GM18519 (cell line): ENCODE data around the gene SEMA6C.

Experiments
- ATAC-seq: cut with Tn5 transposase; IDR thresholded peaks from one replicate; pipeline ENCODE4 v1.9.1; 2021; ENCODE audit warnings: mild to moderate bottlenecking, moderate library complexity; ENCODE audit not compliant: unreplicated experiment, low FRiP score

The SEMA6C gene

DNA sequence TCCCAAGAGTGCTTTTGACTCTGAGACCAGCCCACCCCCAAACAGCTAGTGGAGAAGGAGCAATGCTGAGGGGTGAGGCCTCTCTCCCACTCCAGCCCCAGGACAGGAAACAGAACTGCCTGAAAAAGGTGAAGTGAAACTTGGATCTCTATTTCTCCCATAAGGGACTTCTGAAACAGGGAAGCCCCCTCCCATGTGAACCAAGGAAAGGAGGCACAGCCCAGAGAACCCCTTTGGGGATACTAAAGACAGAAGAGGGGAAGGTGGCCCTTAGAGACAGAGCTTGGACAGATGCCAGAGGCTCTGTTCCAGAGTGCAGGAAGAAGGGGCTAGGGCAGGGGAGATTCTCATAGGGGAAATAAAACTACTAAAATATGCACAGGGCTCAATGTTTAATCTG is 12.9 kb upstream of the SEMA6C start:
- no peak for ATAC-seq

DNA sequence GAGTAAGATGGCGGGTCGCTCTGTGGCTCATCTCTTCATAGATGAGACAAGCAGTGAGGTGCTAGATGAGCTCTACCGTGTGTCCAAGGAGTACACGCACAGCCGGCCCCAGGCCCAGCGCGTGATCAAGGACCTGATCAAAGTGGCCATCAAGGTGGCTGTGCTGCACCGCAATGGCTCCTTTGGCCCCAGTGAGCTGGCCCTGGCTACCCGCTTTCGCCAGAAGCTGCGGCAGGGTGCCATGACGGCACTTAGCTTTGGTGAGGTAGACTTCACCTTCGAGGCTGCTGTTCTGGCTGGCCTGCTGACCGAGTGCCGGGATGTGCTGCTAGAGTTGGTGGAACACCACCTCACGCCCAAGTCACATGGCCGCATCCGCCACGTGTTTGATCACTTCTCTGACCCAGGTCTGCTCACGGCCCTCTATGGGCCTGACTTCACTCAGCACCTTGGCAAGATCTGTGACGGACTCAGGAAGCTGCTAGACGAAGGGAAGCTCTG is 12.4 kb upstream of the SEMA6C start:
- no peak for ATAC-seq

GRCh38 chr1:151158326-151158725 is 11.9 kb upstream of the SEMA6C start:
- no peak for ATAC-seq

GRCh38 chr1:151157067-151157531 is 10.7 kb upstream of the SEMA6C start:
- ATAC-seq: no peak

DNA sequence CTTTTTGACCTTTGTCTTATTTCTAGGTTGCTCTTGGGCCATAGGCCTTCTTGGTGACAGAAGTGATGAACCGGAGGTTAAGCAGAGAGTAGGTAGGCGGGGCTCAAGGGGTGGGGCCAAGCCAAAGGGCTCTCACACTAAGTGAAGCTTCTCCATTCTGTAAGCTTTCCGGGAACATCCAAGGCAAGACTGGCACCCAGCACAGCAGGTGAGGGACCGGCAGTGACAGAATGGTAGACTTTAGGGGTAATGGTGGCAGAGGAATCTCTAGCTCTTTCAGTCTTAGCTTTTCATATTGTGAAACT is 10.0 kb upstream of the SEMA6C start, which contains the start of gene TNFAIP8L2:
TNFAIP8L2 (plus strand) TSS at position 135 of the 305 bp plus-strand sequence. CDS start 2,049 bp downstream, outside the sequence.
- no peak for ATAC-seq

GRCh38 chr1:151147665-151148064 is 1.2 kb upstream of the SEMA6C start:
- ATAC-seq: no peak

GRCh38 chr1:151147132-151147503 is 687 bp upstream of the SEMA6C start:
- no peak for ATAC-seq

- ATAC-seq: no peak
Observed at GRCh38 chr1:151146072-151146411, 389 bp downstream of the SEMA6C start.

- no peak for ATAC-seq
Observed at GRCh38 chr1:151145304-151146071, 943 bp downstream of the SEMA6C start.

DNA sequence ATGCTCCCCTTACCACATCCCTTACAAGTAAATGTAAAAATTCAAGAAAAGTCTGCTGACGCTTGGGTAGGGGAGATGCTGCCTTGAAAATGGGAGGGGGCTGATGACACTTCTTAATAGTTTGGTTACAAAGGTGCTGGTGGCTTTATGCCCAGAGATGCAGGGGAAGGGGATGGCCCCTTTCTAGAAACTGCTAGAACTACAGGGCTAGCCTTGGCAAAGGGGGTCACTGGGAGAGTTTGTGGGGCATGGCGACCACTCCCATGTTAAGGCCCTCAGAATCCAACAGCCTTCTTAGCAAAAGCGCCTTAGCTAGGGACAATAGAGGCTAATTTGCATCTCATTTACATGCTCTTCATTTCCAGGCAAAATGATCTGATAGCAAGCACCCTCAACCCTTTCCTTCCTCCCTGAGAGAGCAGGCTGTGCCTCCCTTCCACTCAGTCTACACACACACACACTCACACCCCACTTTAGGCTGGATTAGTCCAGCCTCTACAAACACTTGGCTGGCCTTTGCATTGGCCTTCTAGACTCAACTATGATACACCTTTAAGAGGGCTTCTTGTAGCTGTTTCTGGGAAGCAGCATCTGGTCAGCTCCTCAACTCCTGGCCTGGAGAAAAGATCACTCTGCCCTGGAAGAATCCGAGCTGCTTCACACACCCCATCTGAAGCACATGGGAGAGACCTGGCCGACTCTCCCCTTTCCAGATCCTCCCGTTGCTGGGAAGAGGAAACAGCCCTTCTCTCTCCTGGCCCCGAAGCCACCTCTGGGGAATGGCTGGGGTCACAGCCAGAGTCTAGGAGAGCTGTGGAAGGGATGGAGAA is 1.7 kb downstream of the SEMA6C start:
- no peak for ATAC-seq

- no peak for ATAC-seq
Observed at GRCh38 chr1:151143986-151144385, 2.4 kb downstream of the SEMA6C start.

GRCh38 chr1:151143057-151143435 is 3.4 kb downstream of the SEMA6C start:
- no peak for ATAC-seq

DNA sequence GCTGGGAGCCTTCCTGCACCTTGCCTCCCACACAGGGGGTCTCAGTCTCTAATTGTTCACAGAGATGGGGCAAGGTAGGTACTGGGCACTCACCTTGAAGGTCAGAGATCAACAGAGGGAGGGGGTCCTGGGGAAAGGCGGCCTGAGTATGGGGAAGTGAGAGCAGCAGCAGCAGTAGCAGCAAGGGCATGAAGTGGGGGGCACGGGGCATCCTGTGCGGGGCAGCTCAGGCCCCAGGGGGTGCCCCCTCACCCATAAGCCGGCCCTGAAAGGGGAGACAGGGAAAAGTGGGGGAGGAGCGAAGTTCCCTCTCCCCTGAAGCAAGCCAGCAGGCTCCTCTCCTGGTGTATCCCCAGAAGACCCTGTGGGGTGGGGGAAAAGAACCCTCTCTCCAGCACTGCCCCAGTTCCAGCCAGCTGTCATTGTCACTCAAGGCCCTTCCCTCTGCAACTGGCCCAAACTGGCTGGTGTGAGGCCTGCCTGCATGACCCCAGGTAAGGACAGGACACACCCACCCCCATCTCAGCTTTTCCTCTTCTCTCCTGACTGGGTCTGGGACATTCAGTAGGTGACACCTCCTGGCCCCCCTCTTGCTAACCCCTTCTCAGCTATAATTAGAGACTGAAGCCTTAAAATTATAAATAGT is 3.9 kb downstream of the SEMA6C start:
- ATAC-seq: no peak

- ATAC-seq: no peak
Observed at GRCh38 chr1:151137789-151138188, 8.6 kb downstream of the SEMA6C start.

- no peak for ATAC-seq
Observed at GRCh38 chr1:151135433-151136385, 10.7 kb downstream of the SEMA6C start.

GRCh38 chr1:151134991-151135390 is 11.4 kb downstream of the SEMA6C start:
- ATAC-seq: no peak

GRCh38 chr1:151134396-151134795 is 12.0 kb downstream of the SEMA6C start:
- no peak for ATAC-seq

DNA sequence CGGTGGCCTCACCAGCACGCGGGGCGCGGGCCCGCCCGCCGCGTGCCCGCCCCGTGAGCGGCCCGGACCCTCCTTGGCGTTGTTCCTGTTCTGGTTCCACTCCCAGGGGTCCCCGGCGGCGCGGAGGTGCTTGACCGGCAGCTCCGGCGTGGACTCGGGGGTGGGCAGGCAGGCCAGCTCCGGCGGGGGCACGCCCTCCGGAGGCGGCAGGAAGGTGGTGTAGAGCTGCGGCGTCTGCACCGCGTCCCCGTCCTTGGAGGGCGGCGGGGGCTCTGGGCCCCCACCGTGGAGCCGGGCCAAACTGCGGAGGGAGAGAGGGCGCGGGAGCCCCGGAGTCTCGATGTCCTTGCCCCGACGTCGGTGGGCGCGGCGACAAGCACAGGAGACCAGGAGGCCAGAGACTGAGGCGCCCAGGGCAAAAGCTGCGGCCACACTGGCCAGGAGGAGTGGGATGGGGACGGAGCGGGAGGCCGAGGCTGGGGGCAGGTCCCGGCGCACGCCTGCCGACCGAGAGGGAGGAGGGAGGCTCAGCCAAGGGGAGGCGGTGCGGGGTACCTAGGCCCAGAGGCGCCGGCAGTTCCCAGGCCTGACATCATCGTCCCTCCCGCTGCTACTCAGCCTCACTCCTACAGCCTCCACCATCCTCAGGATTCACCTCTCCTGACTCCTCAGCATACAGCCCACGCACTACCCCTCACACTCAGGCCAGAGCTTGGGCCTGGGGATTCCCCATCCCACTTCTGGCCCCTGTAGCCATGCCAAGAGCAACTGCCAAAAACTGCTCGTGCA is 13.2 kb downstream of the SEMA6C start:
- ATAC-seq: no peak

- no peak for ATAC-seq
Observed at GRCh38 chr1:151132335-151133017, 14.0 kb downstream of the SEMA6C start.
